ENCODE data around the gene PLCXD1. TPM values are rescaled to one million over a fixed set of nuclear protein-coding genes. Genes with fewer than 3 reads are reported as not detected.
A peak's percentile ranks its signal among the peaks of the same experiment; 100 is the strongest.
"Not testable (repeated sequence)": the region's sequence is repeated elsewhere in the genome, so short reads cannot be mapped to it uniquely, and the experiment has no call there.

PLCXD1 gene
- total and polyA plus RNA-seq, 9 donors, result 10.7 to 20.1 (median 19.0) TPM

- Histone ChIP-seq H3K36me3 (ENCODE audit: control insufficient read depth, insufficient read depth, low read length) (no peaks in the 10 kb centered on the region), H3K4me1 (ENCODE audit: control insufficient read depth, insufficient read depth, low read length) (peaks cover 3% of the 10 kb centered on the region), H3K9me3 (replicated peaks; ENCODE audit: control insufficient read depth, low read depth, low read length) (no peaks in the 10 kb centered on the region), H3K27me3 (ENCODE audit: control insufficient read depth, insufficient read depth, low read length) (peaks cover 3% of the 10 kb centered on the region), H3K27ac (ENCODE audit: low read length) (no peak overlapping the region), H3K4me3 (ENCODE audit: low read length) (no peak overlapping the region)
- 90% methylated on average over 6 of the region's 13 CpGs for WGBS (ENCODE audit: insufficient coverage)
- no peak for DNase-seq
Observed at GRCh38 chrX:262381-262909, 18.7 kb upstream of the PLCXD1 start.

GRCh38 chrX:264006-264405 is 17.2 kb upstream of the PLCXD1 start:
- H3K4me3 ChIP-seq (ENCODE audit: low read length); H3K36me3 ChIP-seq (ENCODE audit: control insufficient read depth, insufficient read depth, low read length); H3K27me3 ChIP-seq (ENCODE audit: control insufficient read depth, insufficient read depth, low read length); H3K4me1 ChIP-seq (ENCODE audit: control insufficient read depth, insufficient read depth, low read length); DNase-seq; H3K9me3 ChIP-seq (replicated peaks; ENCODE audit: control insufficient read depth, low read depth, low read length); H3K27ac ChIP-seq (ENCODE audit: low read length): not testable (repeated sequence)
- 87% methylated on average over 15 of the region's 16 CpGs for WGBS (ENCODE audit: insufficient coverage)

DNA sequence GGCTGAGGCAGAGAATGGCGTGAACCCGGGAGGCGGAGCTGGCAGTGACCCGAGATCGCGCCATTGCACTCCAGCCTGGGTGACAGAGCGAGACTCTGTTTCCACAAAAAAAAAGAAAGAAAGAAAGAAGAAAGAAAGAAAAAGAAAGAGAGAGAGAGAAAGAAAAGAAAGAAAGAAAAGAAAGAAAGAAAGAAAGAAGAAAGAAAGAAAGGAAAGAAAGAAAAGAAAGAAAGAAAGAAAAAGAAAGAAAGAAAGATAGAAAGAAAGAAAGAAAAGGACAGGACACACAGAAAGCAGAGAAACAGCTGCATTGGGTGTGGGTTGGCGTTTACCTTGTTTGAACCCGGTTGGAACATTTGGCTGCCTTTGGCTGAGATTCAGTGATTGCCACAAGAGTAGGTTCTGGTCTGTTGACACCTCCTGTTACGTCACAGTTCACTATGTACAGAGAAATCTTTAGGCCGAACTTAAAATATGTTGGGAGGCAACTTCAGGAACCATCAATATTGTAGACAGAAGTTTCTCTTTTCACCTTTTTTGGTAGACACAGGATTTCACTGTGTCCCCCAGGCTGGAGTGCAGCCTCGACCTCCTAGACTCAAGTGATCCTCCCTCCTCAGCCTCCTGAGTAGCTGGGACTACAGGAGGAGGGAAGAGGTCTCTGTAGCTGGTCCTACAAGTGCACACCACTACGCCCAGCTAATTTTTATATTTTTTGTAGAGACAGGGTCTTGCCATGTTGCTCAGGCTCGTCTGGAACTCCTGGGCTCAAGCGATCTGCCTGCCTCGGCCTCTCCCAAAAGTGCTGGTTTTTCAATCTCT is 16.3 kb upstream of the PLCXD1 start:
- Histone ChIP-seq H3K36me3 (ENCODE audit: control insufficient read depth, insufficient read depth, low read length) (no peaks in the 10 kb centered on the region), H3K4me1 (ENCODE audit: control insufficient read depth, insufficient read depth, low read length) (peaks cover 3% of the 10 kb centered on the region), H3K27ac (ENCODE audit: low read length) (no peak overlapping the region), H3K9me3 (replicated peaks; ENCODE audit: control insufficient read depth, low read depth, low read length) (no peaks in the 10 kb centered on the region), H3K27me3 (ENCODE audit: control insufficient read depth, insufficient read depth, low read length) (peaks cover under 1% of the 10 kb centered on the region), H3K4me3 (ENCODE audit: low read length) (no peak overlapping the region)
- 78% methylated on average over 13 of the region's 16 CpGs for WGBS (ENCODE audit: insufficient coverage)
- no peak for DNase-seq

DNA sequence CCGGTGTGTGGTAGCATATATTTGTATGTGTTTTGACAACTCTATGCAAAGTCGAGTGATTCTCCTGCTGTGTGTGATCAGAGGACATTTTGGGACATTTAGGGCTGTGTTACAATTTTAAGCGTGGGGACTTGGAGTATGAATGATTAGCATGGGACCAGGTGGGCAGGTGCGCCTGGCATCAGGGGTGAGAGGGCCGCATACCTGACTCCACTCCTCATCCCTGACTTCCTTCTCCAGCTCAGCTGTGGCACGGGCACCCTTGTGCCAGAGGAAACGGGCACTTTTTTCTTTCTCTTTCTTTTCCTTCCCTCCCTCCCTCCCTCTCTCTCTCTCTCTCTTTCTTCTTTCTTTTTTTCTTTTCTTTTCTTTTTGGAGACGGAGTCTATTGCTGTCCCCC is 15.7 kb upstream of the PLCXD1 start:
- DNase-seq, result no peak
- 72% methylated on average over 5 of the region's 8 CpGs for WGBS (ENCODE audit: insufficient coverage)
- H3K27ac ChIP-seq (ENCODE audit: low read length), result no peak overlapping the region
- no peaks in the 10 kb centered on the region for H3K27me3 ChIP-seq (ENCODE audit: control insufficient read depth, insufficient read depth, low read length)
- peaks cover 3% of the 10 kb centered on the region for H3K4me1 ChIP-seq (ENCODE audit: control insufficient read depth, insufficient read depth, low read length)
- no peak overlapping the region for H3K4me3 ChIP-seq (ENCODE audit: low read length)
- H3K9me3 ChIP-seq (replicated peaks; ENCODE audit: control insufficient read depth, low read depth, low read length), result no peaks in the 10 kb centered on the region
- no peaks in the 10 kb centered on the region for H3K36me3 ChIP-seq (ENCODE audit: control insufficient read depth, insufficient read depth, low read length)

DNA sequence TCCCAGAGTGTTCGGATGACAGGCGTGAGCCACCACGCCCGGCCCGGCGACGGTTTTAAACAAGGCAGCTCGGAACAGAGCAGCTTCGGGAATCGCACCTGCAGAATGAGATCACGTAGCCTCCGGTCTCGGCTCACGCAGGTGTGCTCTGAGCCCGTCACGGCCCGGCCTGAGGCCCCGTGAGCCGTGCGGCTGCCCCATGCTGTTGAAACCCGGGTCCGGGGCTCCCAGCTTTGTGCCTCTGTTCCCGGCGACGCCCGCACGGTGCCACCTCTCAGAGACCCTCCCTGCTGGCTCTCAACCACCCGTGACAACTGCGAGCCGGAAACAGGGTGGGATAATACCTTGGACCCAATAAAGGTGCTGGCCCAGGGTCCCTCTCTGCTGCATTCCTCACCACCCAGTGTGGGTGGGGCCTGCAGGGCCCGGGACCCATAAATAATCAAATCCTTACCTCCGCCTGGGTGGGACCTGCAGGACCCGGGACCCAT is 13.4 kb upstream of the PLCXD1 start:
- no peaks in the 10 kb centered on the region for H3K27me3 ChIP-seq (ENCODE audit: control insufficient read depth, insufficient read depth, low read length)
- H3K4me3 ChIP-seq (ENCODE audit: low read length), result no peak overlapping the region
- WGBS (ENCODE audit: insufficient coverage), result 79% methylated on average over 30 of the region's 33 CpGs
- H3K4me1 ChIP-seq (ENCODE audit: control insufficient read depth, insufficient read depth, low read length), result no peaks in the 10 kb centered on the region
- DNase-seq, result no peak
- H3K27ac ChIP-seq (ENCODE audit: low read length), result no peak overlapping the region
- no peaks in the 10 kb centered on the region for H3K9me3 ChIP-seq (replicated peaks; ENCODE audit: control insufficient read depth, low read depth, low read length)
- H3K36me3 ChIP-seq (ENCODE audit: control insufficient read depth, insufficient read depth, low read length), result no peaks in the 10 kb centered on the region

GRCh38 chrX:270848-271367 is 10.3 kb upstream of the PLCXD1 start:
- Histone ChIP-seq H3K4me3 (ENCODE audit: low read length) (no peak overlapping the region), H3K4me1 (ENCODE audit: control insufficient read depth, insufficient read depth, low read length) (peaks cover 8% of the 10 kb centered on the region), H3K27me3 (ENCODE audit: control insufficient read depth, insufficient read depth, low read length) (peaks cover 7% of the 10 kb centered on the region), H3K27ac (ENCODE audit: low read length) (no peak overlapping the region), H3K9me3 (replicated peaks; ENCODE audit: control insufficient read depth, low read depth, low read length) (no peaks in the 10 kb centered on the region), H3K36me3 (ENCODE audit: control insufficient read depth, insufficient read depth, low read length) (no peaks in the 10 kb centered on the region)
- 80% methylated on average over 15 of the region's 21 CpGs for WGBS (ENCODE audit: insufficient coverage)
- no peak for DNase-seq

DNA sequence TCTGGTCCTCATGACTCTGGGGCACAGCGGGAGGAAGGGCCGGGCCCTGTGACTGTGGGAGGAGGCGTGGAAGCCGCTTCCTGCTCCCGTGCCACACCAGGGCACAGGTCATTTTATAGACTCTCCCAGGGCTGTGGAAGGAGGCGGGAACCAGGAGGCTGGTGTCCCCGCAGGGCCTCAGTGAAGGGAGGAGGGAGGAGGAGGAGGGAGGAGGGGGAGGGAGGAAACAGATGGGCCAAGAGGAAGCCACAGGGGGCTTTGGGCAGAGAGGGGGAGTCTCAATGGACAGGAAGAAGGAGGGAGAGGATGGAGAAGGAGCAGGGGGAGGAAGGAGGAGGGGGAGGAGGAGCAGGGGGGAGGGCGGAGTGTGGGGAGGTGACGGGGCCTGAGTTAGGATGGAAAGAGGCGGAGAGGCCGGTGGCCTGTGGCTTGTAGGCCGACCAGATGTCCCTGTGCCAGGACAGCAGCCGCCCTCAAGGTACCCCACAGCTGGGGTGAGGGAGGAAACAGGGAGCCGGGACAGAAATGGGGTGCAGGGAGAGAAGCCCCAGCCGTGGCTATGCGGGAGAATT is 6.2 kb upstream of the PLCXD1 start:
- 50% methylated on average over 10 of the region's 16 CpGs for WGBS (ENCODE audit: insufficient coverage)
- DNase-seq, result peak; percentile 67
- peaks cover 18% of the 10 kb centered on the region for H3K27me3 ChIP-seq (ENCODE audit: control insufficient read depth, insufficient read depth, low read length)
- no peaks in the 10 kb centered on the region for H3K9me3 ChIP-seq (replicated peaks; ENCODE audit: control insufficient read depth, low read depth, low read length)
- peak overlapping the region; percentile 75 for H3K27ac ChIP-seq (ENCODE audit: low read length)
- H3K4me3 ChIP-seq (ENCODE audit: low read length), result no peak overlapping the region
- no peaks in the 10 kb centered on the region for H3K36me3 ChIP-seq (ENCODE audit: control insufficient read depth, insufficient read depth, low read length)
- H3K4me1 ChIP-seq (ENCODE audit: control insufficient read depth, insufficient read depth, low read length), result peaks cover 21% of the 10 kb centered on the region

DNA sequence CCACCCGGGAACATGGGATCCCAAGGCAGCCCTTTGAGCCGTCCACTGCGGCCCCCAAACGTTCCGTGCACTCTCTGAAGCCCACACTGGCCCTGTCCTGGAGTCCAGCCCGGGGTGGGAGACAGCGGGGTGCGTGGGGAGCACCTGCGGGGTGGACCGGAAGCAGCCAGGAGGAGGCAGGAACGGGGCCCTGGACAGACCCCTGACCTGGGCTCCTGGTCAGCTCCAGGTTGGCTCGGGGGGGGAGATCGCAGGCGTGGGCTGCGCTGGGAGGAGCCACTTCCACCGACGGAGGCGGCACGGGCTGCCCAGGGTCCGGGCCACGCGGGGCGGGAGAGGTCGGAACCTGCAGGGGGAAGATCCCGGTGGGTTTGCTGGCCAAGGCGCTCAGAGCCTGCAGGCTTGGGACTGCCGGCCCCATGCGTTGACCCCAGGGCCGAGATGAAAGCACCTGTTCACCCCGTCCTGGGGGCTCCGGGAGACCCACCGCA is 5.7 kb upstream of the PLCXD1 start:
- peak overlapping the region; percentile 75 for H3K27ac ChIP-seq (ENCODE audit: low read length)
- 34% methylated on average over 30 of the region's 32 CpGs for WGBS (ENCODE audit: insufficient coverage)

DNA sequence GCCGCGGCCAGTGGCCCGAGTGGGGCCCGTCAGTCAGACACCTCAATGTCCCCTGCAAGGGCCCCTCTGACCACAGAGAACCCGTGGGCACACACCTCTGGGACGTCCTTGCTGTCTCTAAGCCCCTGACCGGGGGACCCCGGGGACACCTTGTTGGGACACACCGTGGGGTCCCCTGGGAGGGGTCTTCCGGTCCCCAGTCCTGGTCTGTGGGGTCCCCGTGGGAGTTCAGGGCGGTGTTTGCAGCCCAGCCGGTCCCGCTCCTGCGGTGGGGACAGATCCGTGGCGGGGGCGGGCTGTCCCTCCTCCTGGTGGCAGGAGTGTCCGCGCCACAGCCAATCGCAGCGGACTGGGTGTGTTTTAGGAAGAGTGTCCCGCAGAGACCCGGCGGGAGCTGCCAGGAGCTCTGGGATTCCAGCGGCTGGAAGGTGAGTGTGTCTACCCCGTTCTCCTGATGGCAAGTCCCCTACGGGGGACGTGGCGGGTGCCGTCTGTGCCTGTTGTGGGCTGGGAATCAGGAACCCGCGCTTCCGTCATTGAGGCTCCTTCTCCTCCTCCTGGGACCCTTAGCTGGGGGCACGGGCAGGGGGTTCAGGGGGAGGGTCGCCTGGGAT is 5.1 kb upstream of the PLCXD1 start:
- Histone ChIP-seq H3K27ac (ENCODE audit: low read length) (peak overlapping the region; percentile 75), H3K36me3 (ENCODE audit: control insufficient read depth, insufficient read depth, low read length) (no peaks in the 10 kb centered on the region), H3K4me1 (ENCODE audit: control insufficient read depth, insufficient read depth, low read length) (peaks cover 23% of the 10 kb centered on the region), H3K27me3 (ENCODE audit: control insufficient read depth, insufficient read depth, low read length) (peaks cover 18% of the 10 kb centered on the region), H3K9me3 (replicated peaks; ENCODE audit: control insufficient read depth, low read depth, low read length) (no peaks in the 10 kb centered on the region), H3K4me3 (ENCODE audit: low read length) (peak overlapping the region; percentile 47)
- WGBS (ENCODE audit: insufficient coverage), result 5% methylated on average over 33 of the region's 36 CpGs
- DNase-seq, result peak; percentile 79

More for the DNA sequence above, 5.7 kb upstream of the PLCXD1 start:
- peaks cover 23% of the 10 kb centered on the region for H3K4me1 ChIP-seq (ENCODE audit: control insufficient read depth, insufficient read depth, low read length)
- peak overlapping the region; percentile 47 for H3K4me3 ChIP-seq (ENCODE audit: low read length)
- H3K27me3 ChIP-seq (ENCODE audit: control insufficient read depth, insufficient read depth, low read length), result peaks cover 18% of the 10 kb centered on the region
- no peaks in the 10 kb centered on the region for H3K9me3 ChIP-seq (replicated peaks; ENCODE audit: control insufficient read depth, low read depth, low read length)
- H3K36me3 ChIP-seq (ENCODE audit: control insufficient read depth, insufficient read depth, low read length), result no peaks in the 10 kb centered on the region
- no peak for DNase-seq
